GM23248 (cell line): ENCODE data around the gene FOXN1.
A peak's percentile ranks its signal among the peaks of the same experiment; 100 is the strongest.

Experiments used
- EZH2 ChIP-seq: fragments of 200-600 bp; sonication (generic); IDR thresholded peaks from 2 replicates; pipeline ENCODE4 v1.6.1; 2018; ENCODE audit warnings: antibody characterized with exemption, mild to moderate bottlenecking; ENCODE audit not compliant: insufficient read depth, poor library complexity, severe bottlenecking
- EZH2phosphoT487 ChIP-seq: fragments of 200-600 bp; sonication (generic); IDR thresholded peaks from 2 replicates; pipeline ENCODE4 v1.6.1; 2018; ENCODE audit warnings: antibody characterized with exemption, moderate library complexity, mild to moderate bottlenecking, low read depth; ENCODE audit not compliant: insufficient read depth

DNA sequence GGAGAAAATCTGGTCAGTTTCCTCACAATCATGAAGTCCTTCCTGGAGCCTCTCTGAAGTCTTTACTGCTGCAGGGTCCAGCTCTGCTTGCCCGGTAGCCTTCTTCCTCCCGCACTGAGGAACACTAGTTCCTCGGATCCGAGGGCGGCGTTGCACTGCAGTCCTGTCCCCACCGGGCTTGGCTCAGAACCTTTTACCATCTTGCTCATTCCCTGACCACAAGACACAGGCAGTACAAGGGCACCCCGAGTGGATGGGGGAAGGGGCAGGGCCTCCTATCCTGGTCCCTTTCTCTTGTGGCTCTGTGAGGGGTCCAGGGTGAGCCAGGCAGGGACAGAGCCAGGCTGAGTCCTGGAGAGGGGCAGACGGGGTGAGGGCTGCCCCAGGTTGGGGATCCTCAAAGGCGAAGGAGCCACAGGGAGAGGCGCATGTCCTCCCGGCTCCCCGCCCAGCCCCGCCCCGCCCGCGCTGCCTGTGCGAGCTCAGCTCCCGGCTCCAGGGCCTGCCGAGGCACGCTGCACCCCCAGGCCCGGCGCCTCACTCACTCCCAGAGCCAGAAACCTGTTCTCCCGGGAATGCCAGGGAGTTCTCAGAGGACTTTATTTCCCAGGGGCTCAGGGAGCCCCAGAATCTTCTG lies 1.5 kb downstream of the FOXN1 start:
- peak; percentile 42 for TF ChIP-seq EZH2
- no peak for TF ChIP-seq EZH2phosphoT487
